Sigmoid colon (tissue), 7 donors: Measurements from ENCODE around the gene CFAP57. TPM values are rescaled to one million over a fixed set of nuclear protein-coding genes. Genes with fewer than 3 reads are reported as not detected.

Experiments
- DNase-seq: peaks from one replicate; pipeline ENCODE4 v3.0.0-alpha.2; 2019
- H3K27ac ChIP-seq, 4 donors: fragments of 200-600 bp; sonication (generic); one replicate each; pipeline ENCODE4 v1.5.1; 2016 to 2019; ENCODE audit warnings: mild to moderate bottlenecking in 1 of 4
- H3K27me3 ChIP-seq, 3 donors: fragments of 200-600 bp; sonication (generic); one replicate each; pipeline ENCODE4 v1.5.1; 2019; ENCODE audit warnings: mild to moderate bottlenecking in 1 of 3
- H3K36me3 ChIP-seq, 4 donors: fragments of 200-600 bp; sonication (generic); one replicate each; pipeline ENCODE4 v1.5.1; 2016 to 2019
- H3K4me1 ChIP-seq, 4 donors: fragments of 200-600 bp; sonication (generic); one replicate each; pipeline ENCODE4 v1.5.1; 2017 to 2019
- H3K4me3 ChIP-seq, 4 donors: fragments of 200-600 bp; sonication (generic); one replicate each; pipeline ENCODE4 v1.5.1; 2017 to 2019; ENCODE audit warnings: mild to moderate bottlenecking in 2 of 4, moderate library complexity in 1 of 4
- H3K9me3 ChIP-seq, 4 donors: fragments of 200-600 bp in 3 of 4; sonication (generic) in 3 of 4; one replicate each; pipeline versions ENCODE4 v1.5.1 to v1.6.1; 2013 to 2019
- EP300 ChIP-seq, 4 donors: sonication (generic); formaldehyde crosslinking; IDR thresholded peaks; one replicate each; pipeline ENCODE4 v1.6.1; 2017; ENCODE audit warnings: antibody characterized with exemption in 4 of 4
- POLR2A ChIP-seq, 2 donors: fragments of 450-650 bp; IDR thresholded peaks; one replicate each; pipeline ENCODE4 v1.6.1; 2016; ENCODE audit warnings: antibody characterized with exemption in 2 of 2, mild to moderate bottlenecking in 2 of 2, moderate library complexity in 2 of 2
- POLR2AphosphoS5 ChIP-seq, 4 donors: sonication (generic); formaldehyde crosslinking; IDR thresholded peaks; one replicate each; pipeline ENCODE4 v1.6.1; 2017; ENCODE audit warnings: antibody characterized with exemption in 4 of 4
- WGBS, 2 donors: extraction: QIAGEN DNeasy Blood & Tissue Kit; methylation state at CpG; one replicate each; pipeline ENCODE4 v1.1.7; 2013; 5-methylcytosine and 5-hydroxymethylcytosine counted together
- intact Hi-C: fragments of 100-400 bp; cut with DNase I; formaldehyde crosslinking; loops from one replicate; pipeline ENCODE4 v1.15.1; 2023
- polyA plus RNA-seq, 3 donors: library from polyadenylated mRNA; stranded (reverse); fragments of 200-250 nt; gene quantifications; one replicate each; pipeline ENCODE4 v1.2.3, GENCODE V29; 2013
- total RNA-seq, 4 donors: library from RNA; depleted of rRNA; stranded (reverse); fragments of >200 nt; gene quantifications; one replicate each; pipeline ENCODE4 v1.1.0, GENCODE V29; 2016
- TF ChIP-seq, protein P1 (sequence below), 4 experiments: fragments of 450-650 bp in 3 of 4; fragments of 200-600 bp in 1 of 4; IDR thresholded peaks; one replicate each; pipeline ENCODE4 v1.5.1; 2016 to 2019; ENCODE audit warnings: antibody characterized with exemption in 4 of 4, mild to moderate bottlenecking in 3 of 4, moderate library complexity in 2 of 4
- donor health status: healthy with polysubstance abuse.
- donor health status: Bipolar disorder and iron deficiency.
- donor health status: healthy.

Gene CFAP57
- total and polyA plus RNA-seq, 7 donors = under 0.01 to 0.06 TPM; not detected in 5

- WGBS, 2 donors = 17 to 26% methylated on average over 17 of the region's 17 CpGs
- H3K27me3 ChIP-seq = no peaks in the 10 kb centered on the region
- peak overlapping the region; percentile 57 to 97 (median 88) for H3K4me3 ChIP-seq
- peaks cover 3 to 44% (median 10%) of the 10 kb centered on the region in 4 donors for H3K36me3 ChIP-seq
- H3K27ac ChIP-seq = peak overlapping the region; percentile 62 to 76 (median 69)
- TF ChIP-seq POLR2AphosphoS5 (IDR thresholded peaks at IDR 0.05) = no peak
- TF ChIP-seq, protein P1, sequence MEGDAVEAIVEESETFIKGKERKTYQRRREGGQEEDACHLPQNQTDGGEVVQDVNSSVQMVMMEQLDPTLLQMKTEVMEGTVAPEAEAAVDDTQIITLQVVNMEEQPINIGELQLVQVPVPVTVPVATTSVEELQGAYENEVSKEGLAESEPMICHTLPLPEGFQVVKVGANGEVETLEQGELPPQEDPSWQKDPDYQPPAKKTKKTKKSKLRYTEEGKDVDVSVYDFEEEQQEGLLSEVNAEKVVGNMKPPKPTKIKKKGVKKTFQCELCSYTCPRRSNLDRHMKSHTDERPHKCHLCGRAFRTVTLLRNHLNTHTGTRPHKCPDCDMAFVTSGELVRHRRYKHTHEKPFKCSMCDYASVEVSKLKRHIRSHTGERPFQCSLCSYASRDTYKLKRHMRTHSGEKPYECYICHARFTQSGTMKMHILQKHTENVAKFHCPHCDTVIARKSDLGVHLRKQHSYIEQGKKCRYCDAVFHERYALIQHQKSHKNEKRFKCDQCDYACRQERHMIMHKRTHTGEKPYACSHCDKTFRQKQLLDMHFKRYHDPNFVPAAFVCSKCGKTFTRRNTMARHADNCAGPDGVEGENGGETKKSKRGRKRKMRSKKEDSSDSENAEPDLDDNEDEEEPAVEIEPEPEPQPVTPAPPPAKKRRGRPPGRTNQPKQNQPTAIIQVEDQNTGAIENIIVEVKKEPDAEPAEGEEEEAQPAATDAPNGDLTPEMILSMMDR (IDR thresholded peaks at IDR 0.05) = no peak
- no peak for TF ChIP-seq POLR2A (IDR thresholded peaks at IDR 0.05)
- TF ChIP-seq EP300 (IDR thresholded peaks at IDR 0.05) = no peak
- intact Hi-C loops = no loop called here
- DNase-seq = no peak
- H3K4me1 ChIP-seq = peaks cover 0 to 20% (median 16%) of the 10 kb centered on the region in 4 donors
- no peaks in the 10 kb centered on the region for H3K9me3 ChIP-seq
These were observed 736 bp upstream of the CFAP57 start for GRCh38 chr1:43171312-43171875.

DNA sequence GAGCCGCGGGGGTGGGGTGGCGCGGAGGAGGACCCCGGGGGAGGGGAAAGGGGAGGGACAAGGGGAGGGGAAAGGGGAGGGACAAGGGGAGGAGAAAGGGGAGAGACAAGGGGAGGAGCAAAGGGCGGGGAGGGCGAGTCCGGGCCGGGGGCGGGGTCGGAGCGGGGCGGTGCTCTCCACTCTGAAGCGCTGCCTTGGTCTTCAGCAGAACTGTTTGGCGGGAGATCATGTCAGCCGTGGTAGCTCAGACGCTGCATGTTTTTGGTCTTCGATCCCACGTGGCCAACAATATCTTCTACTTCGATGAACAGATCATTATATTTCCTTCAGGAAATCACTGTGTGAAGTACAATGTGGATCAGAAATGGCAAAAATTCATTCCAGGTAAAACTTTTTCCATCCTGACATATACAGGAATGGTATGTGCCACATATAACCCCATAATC, 420 bp downstream of the CFAP57 start:
- WGBS, 2 donors = 1 to 2% methylated on average over 20 of the region's 20 CpGs
- Histone ChIP-seq H3K9me3 (no peaks in the 10 kb centered on the region), H3K4me3 (peak overlapping the region; percentile 57 to 97 (median 88)), H3K27me3 (peaks cover 0 to 10% (median 0%) of the 10 kb centered on the region in 3 donors), H3K4me1 (peaks cover 0 to 20% (median 16%) of the 10 kb centered on the region in 4 donors), H3K27ac (peak overlapping the region; percentile 62 to 76 (median 69)), H3K36me3 (peaks cover 0 to 32% (median 2%) of the 10 kb centered on the region in 4 donors)
- no peak for TF ChIP-seq EP300 (IDR thresholded peaks at IDR 0.05)
- peak in 3 of 4 donors; percentile 26 to 67 (median 36) for TF ChIP-seq POLR2AphosphoS5 (IDR thresholded peaks at IDR 0.05)
- intact Hi-C loops = loop anchor here (2.0 kb wide), 1 partner anchor 406 kb away; the partner anchor contains the start of genes C1orf50 and P3H1
- peak; percentile 93 for DNase-seq

DNA sequence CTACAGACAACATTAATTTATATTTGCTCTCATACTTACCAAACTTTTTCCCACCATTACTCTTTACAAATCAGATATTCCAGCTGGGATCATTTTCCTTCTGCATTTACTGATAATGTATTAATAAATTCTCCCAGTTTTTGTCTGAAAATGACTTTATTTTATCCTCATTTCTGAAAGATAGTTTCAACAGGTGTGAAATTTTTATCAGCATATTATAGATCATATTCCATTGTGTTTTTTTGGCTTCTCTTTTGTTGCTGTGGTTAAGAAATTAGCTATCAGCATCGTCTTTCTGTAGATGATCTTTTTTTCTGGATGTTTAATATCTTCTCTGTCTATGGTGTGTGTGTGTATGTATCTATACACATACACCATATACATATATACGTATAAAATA, 2.7 kb downstream of the CFAP57 start:
- no peak overlapping the region for H3K27ac ChIP-seq
- no peak overlapping the region for H3K4me3 ChIP-seq
- H3K4me1 ChIP-seq = peaks cover 0 to 20% (median 16%) of the 10 kb centered on the region in 4 donors
- 75 to 81% methylated on average over 2 of the region's 2 CpGs for WGBS, 2 donors
- no peak for DNase-seq
- H3K36me3 ChIP-seq = peaks cover 0 to 9% (median 0%) of the 10 kb centered on the region in 4 donors
- H3K27me3 ChIP-seq = peaks cover 0 to 13% (median 0%) of the 10 kb centered on the region in 3 donors
- intact Hi-C loops = no loop called here
- no peaks in the 10 kb centered on the region for H3K9me3 ChIP-seq
- TF ChIP-seq POLR2AphosphoS5 (IDR thresholded peaks at IDR 0.05) (no peak), EP300 (IDR thresholded peaks at IDR 0.05) (no peak), POLR2A (IDR thresholded peaks at IDR 0.05) (no peak)
- TF ChIP-seq, protein P1 (IDR thresholded peaks at IDR 0.05) = no peak

DNA sequence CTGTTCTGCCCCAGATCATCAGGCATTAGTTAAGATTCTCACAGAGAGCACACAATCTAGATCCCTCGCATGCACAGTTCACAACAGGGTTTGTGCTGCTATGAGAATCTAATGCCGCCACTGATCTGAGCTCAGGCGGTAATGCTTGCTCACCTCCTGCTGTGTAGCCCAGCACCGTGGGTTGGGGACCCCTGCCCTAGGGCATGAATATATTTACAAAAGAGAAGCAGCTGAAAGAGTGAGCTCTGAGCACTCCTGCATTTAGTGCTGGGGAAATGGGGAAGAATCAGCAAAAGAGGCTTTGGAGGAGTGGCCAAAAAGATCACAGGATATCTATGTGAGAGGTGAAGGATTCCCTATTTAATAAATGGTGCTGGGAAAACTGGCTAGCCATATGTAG, 5.6 kb downstream of the CFAP57 start:
- H3K36me3 ChIP-seq = no peaks in the 10 kb centered on the region
- no peak overlapping the region for H3K27ac ChIP-seq
- no peak for DNase-seq
- peaks cover 0 to 5% (median 3%) of the 10 kb centered on the region in 4 donors for H3K4me1 ChIP-seq
- no peak overlapping the region for H3K4me3 ChIP-seq
- intact Hi-C loops = no loop called here
- TF ChIP-seq, protein P1 (IDR thresholded peaks at IDR 0.05) = no peak
- TF ChIP-seq POLR2A (IDR thresholded peaks at IDR 0.05) = no peak
- TF ChIP-seq POLR2AphosphoS5 (IDR thresholded peaks at IDR 0.05) = no peak
- TF ChIP-seq EP300 (IDR thresholded peaks at IDR 0.05) = no peak
- peaks cover 0 to 13% (median 0%) of the 10 kb centered on the region in 3 donors for H3K27me3 ChIP-seq
- no peaks in the 10 kb centered on the region for H3K9me3 ChIP-seq
- WGBS, 2 donors = 67 to 73% methylated on average over 4 of the region's 4 CpGs

DNA sequence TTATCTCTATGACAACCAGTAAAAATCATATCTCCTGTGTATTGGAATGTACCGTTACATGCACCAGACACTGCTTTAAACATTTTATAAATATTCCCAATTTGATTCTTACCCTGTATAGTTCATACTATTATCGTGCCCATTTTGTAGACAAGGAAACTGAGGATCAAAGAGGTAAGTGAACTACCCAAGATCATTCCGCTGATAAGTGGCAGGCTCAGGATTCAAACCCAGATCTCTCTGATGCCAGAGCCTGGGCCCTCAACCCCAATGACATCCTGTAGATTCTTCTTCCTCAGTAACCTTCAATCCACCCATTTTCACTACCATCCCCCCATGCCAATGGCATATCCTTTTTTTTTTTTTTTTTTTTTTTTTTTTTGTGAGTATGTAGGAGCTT, 12.3 kb downstream of the CFAP57 start:
- H3K27ac ChIP-seq = no peak overlapping the region
- no peaks in the 10 kb centered on the region for H3K9me3 ChIP-seq
- H3K27me3 ChIP-seq = no peaks in the 10 kb centered on the region
- H3K36me3 ChIP-seq = no peaks in the 10 kb centered on the region
- no peak for TF ChIP-seq POLR2A (IDR thresholded peaks at IDR 0.05)
- TF ChIP-seq, protein P1 (IDR thresholded peaks at IDR 0.05) = no peak
- TF ChIP-seq POLR2AphosphoS5 (IDR thresholded peaks at IDR 0.05) = no peak
- no peak for TF ChIP-seq EP300 (IDR thresholded peaks at IDR 0.05)
- intact Hi-C loops = no loop called here
- H3K4me1 ChIP-seq = no peaks in the 10 kb centered on the region
- no peak overlapping the region for H3K4me3 ChIP-seq
- no peak for DNase-seq
- 95% methylated on average over 3 of the region's 3 CpGs for WGBS, 2 donors
